MG63 (cell line): ENCODE results near the gene HYAL1. TPM values are rescaled to one million over a fixed set of nuclear protein-coding genes. Genes with fewer than 3 reads are reported as not detected.
"Not testable (repeated sequence)": the region's sequence is repeated elsewhere in the genome, so short reads cannot be mapped to it uniquely, and the experiment has no call there.

ENCODE experiments used
- DNase-seq: peaks from one replicate; pipeline ENCODE4 v3.0.0-alpha.2; 2020
- H3K27me3 ChIP-seq: fragments of 250-450 bp; sonication (Bioruptor Pico); 2 replicates; pipeline ENCODE4 v1.5.1; 2020; ENCODE audit warnings: mild to moderate bottlenecking, moderate library complexity
- H3K36me3 ChIP-seq: fragments of 250-450 bp; sonication (Bioruptor Pico); 2 replicates; pipeline ENCODE4 v1.5.1; 2020; ENCODE audit warnings: mild to moderate bottlenecking, moderate library complexity
- H3K4me3 ChIP-seq: fragments of 250-450 bp; sonication (Bioruptor Pico); 2 replicates; pipeline ENCODE4 v1.5.1; 2020; ENCODE audit warnings: mild to moderate bottlenecking, moderate library complexity
- H3K9me3 ChIP-seq: fragments of 250-450 bp; sonication (Bioruptor Pico); 2 replicates; pipeline ENCODE4 v1.5.1; 2020; ENCODE audit warnings: mild to moderate bottlenecking, moderate library complexity
- total RNA-seq: library from RNA; depleted of rRNA; stranded (reverse); fragments of >200 nt; shearing (Covaris generic); gene quantifications from 2 replicates; pipeline ENCODE4 v1.2.3, GENCODE V29; 2014; ENCODE audit warnings: low replicate concordance

HYAL1 gene
- total RNA-seq, 1 experiment from 2014 or later = 1.4 TPM

DNA sequence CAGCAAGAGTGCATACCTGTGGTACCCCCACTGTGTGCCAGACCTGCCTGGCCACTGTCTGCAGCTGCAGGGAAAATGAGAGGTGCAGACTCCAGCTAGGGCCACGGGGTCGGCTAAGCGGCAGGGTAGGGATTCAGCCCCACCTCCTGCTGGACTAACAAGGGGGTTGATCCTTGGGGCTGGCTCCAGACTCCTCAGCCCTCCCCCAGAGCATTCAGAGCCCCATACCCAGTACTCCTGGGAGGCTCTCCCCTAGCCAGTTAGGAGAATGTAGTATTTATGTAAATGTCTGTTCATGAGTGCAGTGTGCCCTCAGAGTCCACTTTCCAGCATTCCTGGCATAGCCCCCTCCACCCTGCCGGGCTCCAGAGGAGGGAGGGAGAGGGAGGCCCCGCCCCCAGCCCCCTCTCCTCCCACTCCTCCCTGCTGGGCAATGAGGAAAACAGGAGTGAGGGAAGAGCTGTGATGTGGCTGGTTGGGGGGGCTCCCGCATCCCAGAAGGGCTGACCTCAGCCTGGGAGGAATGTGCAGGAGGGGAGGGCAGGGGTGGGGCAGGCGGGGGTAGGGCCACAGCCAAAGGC is 38.9 kb downstream of the HYAL1 start:
- peak; percentile 93 for DNase-seq
- H3K4me3 ChIP-seq = no peak overlapping the region
- no peaks in the 10 kb centered on the region for H3K9me3 ChIP-seq
- no peaks in the 10 kb centered on the region for H3K36me3 ChIP-seq
- H3K27me3 ChIP-seq = no peaks in the 10 kb centered on the region

DNA sequence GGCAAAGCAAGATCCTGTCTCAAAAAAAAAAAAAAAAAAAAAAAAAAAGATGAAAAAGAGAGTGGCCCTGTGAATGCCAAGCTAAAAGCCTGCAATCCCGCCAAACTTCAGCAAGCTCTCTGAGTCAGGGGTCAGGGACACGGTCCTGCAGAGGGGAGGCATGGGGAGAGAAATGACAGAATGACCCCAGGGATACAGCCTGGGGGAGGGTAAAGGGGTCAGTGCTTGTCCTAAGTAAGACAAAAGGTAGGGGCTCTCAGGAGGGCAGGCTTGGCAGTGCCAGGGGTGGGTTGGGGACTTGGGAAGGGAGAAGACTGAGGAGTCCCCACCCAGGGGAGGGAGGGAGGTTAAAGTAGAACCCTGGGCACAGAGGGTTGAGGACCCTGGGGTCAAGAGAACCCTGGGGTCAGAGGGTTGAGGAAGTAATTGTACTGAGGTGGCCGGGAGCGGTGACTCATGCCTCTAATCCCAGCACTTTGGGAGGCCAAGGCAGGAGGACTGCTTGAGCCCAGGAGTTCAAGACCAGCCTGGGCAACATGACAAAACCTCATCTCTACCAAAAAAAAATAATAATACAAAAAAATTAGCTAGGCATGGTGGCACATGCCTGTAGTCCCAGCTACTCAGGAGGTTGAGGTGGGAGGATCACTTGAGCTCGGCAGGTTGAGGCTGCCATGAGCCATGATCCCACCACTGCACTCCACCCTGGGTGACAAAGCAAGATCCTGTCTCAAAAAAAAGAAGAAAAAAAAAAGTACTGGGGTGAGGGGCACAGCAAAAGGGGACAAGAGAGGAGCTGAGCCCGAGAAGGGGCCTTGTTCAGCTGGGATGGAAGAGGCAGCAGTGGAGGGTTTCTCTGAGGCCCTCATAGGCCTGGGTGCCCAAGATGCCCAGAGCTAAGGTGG is 39.6 kb downstream of the HYAL1 start:
- DNase-seq = peak; percentile 72
- H3K4me3 ChIP-seq = no peak overlapping the region
- no peaks in the 10 kb centered on the region for H3K36me3 ChIP-seq
- no peaks in the 10 kb centered on the region for H3K9me3 ChIP-seq
- H3K27me3 ChIP-seq = no peaks in the 10 kb centered on the region

DNA sequence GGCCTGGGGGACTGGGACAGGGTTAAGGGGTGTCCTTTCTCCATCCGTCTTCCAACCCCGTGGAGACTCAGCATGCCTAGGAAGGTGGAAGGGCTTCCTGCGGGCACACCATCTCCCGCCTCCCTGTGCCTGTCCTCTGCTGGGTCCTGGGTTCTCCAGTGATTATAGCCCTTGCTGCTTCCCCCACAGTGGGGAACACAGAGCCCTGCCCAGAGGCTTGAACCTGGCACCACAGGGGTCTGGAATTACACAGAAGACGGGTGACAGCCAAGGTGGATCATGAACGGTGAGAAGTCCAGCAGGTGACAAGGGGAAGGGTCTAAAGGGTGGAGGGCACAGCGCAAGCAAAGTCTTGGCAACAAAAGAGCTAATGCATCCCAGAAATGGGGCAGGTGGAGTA is 40.6 kb downstream of the HYAL1 start:
- DNase-seq = no peak
- no peak overlapping the region for H3K4me3 ChIP-seq
- no peaks in the 10 kb centered on the region for H3K9me3 ChIP-seq
- no peaks in the 10 kb centered on the region; the same call in 1 of the 2 replicates for H3K36me3 ChIP-seq
- no peaks in the 10 kb centered on the region for H3K27me3 ChIP-seq

DNA sequence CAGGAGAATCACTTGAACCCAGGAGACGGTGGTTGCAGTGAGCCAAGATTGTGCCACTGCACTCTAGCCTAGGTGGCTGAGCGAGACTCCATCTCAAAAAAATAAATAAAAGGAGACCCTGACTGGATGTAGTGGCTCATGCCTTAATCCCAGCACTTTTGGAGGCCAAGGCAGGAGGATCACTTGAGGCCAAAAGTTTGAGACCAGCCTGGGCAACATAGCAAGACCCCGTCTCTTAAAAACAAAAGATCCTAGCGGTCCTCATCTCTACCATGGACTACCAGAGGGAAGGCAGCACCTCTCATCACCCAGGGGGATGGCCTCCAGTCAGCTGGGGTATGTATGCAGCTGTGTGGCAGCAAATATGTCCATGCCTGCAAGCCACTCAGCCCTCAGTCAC is 41.2 kb downstream of the HYAL1 start:
- H3K4me3 ChIP-seq, H3K27me3 ChIP-seq, DNase-seq, H3K9me3 ChIP-seq, H3K36me3 ChIP-seq: not testable (repeated sequence)

DNA sequence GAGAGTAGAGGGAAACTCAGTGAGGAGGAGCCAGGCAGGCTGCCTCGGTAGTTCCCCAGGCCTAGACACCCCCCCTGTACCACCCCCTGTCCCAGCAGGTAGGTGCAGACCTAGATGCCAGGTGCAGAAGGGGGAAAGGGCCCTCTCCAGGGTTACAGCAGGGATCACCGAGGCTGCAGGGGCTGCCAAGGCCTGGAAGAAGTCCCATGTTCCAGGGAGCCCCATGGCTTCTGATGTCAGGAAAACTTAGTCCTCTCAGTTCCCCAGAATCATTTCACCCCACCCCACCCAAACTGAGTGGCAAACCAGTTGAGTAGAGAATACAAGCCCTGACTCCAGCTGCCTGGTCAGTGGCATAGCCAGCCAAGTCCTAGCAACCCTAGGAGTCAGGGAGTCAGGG is 41.9 kb downstream of the HYAL1 start:
- no peak for DNase-seq
- Histone ChIP-seq H3K36me3 (peaks cover 7% of the 10 kb centered on the region), H3K27me3 (no peaks in the 10 kb centered on the region), H3K9me3 (no peaks in the 10 kb centered on the region), H3K4me3 (no peak overlapping the region)

DNA sequence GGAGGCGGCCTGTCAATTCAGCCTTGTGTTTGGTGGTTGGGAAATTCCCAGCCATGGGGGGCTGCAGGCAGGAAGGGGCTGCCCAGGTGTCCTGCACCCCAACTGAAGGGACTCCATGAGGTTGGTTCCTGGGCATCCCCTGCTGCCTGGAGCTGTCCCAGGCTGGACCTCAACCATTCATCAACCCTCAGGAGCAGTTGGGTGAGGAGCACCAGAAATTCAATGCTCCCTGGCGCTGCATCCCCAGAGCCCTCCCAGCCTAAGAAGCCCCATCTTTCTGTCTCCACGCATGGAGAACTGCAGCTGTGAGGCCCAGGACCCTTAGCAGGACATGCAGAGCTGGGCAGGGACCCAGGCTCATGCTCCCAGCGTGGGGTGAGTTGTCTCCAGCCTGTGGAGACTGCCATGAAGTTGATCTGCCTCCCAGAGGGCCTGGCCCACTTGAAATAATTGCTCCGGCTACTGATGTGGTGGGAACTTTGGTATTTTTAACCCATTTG is 42.4 kb downstream of the HYAL1 start:
- no peaks in the 10 kb centered on the region for H3K27me3 ChIP-seq
- peak overlapping the region; percentile 54 for H3K4me3 ChIP-seq
- no peak for DNase-seq
- peaks cover 8% of the 10 kb centered on the region for H3K36me3 ChIP-seq
- no peaks in the 10 kb centered on the region for H3K9me3 ChIP-seq

DNA sequence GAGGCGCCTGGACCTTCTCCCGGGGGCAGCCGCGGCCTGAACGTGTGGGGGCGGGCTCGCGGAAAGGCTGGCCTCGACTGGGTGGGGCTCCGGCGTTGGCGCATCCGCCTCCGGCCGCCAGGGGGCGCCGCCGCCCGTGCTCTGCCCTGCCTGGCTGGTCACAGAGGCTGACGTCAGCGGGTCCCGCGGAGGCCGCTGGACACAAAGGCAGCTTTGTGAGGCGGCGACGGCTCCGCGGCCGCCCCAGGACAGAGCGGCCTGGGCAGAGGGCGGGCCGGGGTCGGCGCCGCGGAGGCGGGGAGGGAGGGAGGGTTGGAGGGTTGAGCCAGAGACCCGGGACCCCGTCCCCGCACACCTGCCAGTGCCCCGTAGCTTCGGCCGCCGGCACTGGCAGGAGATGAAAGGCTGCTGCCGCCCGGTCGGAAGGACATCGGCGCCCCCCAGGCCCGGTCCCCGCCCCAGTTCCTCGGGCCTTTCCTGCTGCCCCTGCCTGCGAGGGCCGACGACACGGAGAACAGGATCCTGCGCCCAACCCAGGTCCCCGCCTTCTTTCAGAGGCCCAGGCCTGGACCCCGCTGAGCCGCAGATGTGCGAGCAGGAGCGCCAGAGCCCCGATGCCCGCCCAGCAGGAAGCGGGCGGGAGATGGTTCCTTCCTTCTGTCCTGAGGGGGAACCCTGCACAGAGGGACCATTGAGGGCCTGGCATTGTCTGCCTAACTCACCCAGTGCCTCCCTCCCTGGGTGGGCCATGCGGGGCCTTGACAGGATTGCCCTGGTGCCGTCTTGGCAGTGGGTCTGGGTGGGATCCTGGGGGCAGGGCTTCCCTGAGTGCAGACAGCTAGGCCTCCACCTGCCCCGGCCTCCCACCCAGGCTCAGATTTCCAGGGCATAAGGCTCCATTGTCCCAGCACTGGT is 43.1 kb downstream of the HYAL1 start:
- Histone ChIP-seq H3K36me3 (peaks cover 8% of the 10 kb centered on the region), H3K9me3 (no peaks in the 10 kb centered on the region), H3K4me3 (peak overlapping the region; percentile 54), H3K27me3 (no peaks in the 10 kb centered on the region)
- DNase-seq = peak; percentile 88

DNA sequence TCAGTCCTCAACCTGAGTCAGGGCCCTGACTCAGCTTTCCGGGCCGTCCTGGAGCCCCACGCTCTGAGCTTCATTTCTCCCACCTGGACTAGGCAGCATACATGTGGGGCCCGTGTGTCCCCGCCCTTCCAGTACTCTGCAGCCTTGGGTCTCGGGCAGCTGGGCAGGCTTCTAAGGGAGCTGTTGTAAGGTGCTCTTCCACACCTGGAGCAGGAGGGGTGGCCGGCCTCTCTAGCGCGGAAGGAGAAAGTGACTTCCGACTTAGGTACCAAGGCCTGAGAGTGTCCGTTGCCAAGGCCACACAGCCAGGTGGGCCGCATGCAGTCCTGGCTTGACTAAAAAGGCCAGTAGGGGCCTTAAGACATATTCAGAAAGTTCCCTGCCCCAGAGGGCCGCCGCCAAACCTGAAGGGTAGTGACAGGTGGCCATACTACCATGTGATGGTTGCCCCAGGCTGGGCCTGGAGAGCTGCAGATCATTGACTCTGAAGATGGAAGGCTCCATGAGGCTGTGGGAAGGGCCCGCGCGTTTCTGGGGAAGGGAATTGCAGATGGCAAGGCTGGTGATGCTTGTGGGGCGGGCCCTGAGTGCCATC is 43.8 kb downstream of the HYAL1 start:
- peaks cover 8% of the 10 kb centered on the region for H3K36me3 ChIP-seq
- no peaks in the 10 kb centered on the region for H3K9me3 ChIP-seq
- no peak for DNase-seq
- H3K4me3 ChIP-seq = no peak overlapping the region; the same call in 1 of the 2 replicates
- no peaks in the 10 kb centered on the region for H3K27me3 ChIP-seq

DNA sequence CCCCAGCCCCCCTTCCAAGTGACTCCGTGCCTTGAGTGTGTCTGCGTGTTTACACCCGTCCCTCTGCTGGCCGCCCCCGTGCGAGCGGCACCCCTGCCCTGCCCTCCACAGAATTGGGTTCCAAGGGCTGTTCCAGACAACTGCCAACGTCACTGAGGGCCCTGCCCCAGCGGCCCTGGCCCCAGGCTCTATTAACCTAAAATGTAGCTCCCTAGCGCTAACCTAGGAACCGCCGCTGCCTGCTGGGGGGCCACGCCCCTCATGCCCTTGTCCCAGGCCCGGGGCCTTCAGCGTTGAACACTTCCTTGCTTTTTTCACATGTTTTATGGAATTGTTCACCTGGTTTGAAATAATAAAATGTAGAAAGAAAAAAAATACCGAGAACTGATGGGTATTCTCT is 44.4 kb downstream of the HYAL1 start:
- Histone ChIP-seq H3K4me3 (no peak overlapping the region), H3K9me3 (no peaks in the 10 kb centered on the region), H3K36me3 (peaks cover 8% of the 10 kb centered on the region), H3K27me3 (no peaks in the 10 kb centered on the region)
- DNase-seq = no peak

DNA sequence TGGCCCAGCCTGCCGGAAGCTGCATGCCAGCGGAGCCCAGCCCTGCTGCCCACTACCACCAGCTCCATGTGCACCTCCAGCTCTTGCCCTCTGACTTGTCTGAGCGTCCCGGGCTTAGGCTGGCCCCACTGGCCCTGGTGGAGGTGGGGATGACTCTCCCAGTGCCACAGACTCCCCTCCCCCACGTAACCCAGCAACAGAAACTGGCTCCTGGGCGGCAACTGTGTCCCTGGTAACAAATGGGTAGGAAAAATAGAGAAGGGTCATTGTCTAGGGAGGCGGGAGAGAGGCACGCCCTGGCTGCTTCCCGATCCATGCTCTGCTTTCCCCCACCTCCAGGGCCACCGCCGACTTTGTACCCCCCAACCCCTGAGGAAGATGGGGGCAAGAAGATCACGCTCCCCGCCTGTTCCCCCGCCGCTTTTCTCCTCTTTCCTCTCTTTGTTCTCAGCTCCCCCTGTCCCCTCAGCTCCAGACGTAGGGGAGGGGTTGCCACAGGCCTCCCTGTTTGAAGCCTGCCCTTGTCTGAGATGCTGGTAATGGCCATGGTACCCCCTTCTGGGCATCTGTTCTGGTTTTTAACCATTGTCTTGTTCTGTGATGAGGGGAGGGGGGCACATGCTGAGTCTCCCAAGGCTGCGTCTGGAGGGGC is 45.2 kb downstream of the HYAL1 start:
- no peak for DNase-seq
- no peak overlapping the region for H3K4me3 ChIP-seq
- H3K9me3 ChIP-seq = no peaks in the 10 kb centered on the region
- H3K27me3 ChIP-seq = no peaks in the 10 kb centered on the region
- H3K36me3 ChIP-seq = peaks cover 8% of the 10 kb centered on the region

DNA sequence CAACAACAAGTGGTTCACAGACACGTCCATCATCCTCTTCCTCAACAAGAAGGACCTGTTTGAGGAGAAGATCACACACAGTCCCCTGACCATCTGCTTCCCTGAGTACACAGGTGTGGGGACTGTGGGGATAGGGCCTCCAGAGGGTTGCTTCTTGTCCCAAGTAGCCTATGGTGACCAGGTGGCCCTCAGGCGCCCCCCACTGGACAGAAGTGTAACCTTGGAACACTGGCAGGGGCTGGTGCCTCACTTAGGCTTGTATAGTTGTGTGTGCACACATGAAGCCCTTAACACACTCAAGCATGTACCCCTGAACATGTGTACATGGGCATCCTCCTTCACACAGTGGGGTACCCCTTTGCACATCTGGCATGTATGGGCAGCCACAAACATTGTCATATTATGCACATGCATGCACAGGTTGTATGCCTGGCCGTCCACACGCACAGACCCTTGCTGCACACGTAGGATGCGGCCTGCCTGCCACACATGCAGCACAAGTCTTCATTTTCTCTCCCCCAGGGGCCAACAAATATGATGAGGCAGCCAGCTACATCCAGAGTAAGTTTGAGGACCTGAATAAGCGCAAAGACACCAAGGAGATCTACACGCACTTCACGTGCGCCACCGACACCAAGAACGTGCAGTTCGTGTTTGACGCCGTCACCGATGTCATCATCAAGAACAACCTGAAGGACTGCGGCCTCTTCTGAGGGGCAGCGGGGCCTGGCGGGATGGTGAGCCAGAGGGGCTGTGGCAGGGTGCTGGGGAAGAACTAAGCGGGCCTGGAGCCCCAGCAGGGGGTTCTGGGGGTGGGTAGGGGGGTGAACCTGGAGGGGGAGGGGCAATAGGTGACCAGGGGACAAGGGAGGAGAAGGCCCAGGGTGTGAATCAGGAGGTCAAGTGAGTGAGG is 46.1 kb downstream of the HYAL1 start:
- no peaks in the 10 kb centered on the region for H3K27me3 ChIP-seq
- H3K4me3 ChIP-seq = no peak overlapping the region
- DNase-seq = no peak
- no peaks in the 10 kb centered on the region for H3K9me3 ChIP-seq
- peaks cover 10% of the 10 kb centered on the region for H3K36me3 ChIP-seq

DNA sequence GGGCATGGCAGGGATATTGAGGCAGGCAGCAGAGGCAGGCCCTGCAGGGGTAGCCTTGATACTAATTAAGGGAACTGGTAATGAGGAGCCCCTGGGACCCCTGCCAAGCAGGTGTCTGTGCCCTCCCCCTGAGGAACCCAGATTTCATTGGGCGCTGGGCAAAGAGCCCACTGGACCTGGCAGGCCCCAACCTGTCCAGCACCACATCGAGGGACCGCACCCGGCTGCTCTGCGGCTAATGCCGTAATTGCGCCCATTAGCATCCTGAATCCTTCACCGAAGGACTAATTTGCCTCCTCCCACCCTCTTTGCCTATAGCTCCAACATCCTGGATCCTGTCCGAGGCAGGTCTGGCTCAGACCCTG is 48.1 kb downstream of the HYAL1 start:
- no peaks in the 10 kb centered on the region for H3K9me3 ChIP-seq
- H3K36me3 ChIP-seq = peaks cover 12% of the 10 kb centered on the region
- no peaks in the 10 kb centered on the region for H3K27me3 ChIP-seq
- DNase-seq = no peak
- no peak overlapping the region for H3K4me3 ChIP-seq

DNA sequence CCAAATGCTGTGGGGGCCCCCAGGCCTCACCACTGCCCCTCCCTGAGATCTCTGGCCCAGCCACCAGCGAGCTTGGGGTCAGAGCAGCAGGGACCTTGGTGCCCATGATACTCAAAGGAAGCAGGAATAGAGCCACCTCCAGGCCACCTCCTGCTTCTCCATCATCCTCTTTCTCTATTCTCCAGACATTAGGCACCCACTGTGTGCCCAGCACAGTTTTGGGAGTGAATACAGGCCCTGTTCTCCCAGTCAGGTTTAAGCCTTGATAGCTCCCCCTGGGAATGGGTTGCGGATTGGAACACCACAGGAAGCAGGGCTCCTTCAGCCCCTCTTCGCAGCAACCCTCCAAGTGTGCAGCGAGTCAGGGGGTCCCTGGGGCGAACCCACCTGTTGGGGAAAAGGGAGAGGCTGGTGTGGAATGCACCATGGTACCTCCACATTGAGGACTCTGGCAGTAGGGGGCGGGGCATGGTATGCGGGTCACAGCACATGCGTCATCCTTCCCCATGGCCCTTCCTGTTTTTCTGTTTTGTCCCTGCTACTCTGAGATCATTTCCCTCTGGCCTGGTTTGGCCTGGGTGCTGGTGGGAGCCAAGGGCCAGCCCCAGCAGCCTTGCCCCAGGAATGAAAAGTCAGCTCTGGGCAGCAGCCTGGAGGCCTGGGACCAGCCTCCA is 48.7 kb downstream of the HYAL1 start:
- H3K9me3 ChIP-seq = no peaks in the 10 kb centered on the region
- peaks cover 12% of the 10 kb centered on the region for H3K36me3 ChIP-seq
- no peak overlapping the region for H3K4me3 ChIP-seq
- no peaks in the 10 kb centered on the region for H3K27me3 ChIP-seq
- DNase-seq = no peak

DNA sequence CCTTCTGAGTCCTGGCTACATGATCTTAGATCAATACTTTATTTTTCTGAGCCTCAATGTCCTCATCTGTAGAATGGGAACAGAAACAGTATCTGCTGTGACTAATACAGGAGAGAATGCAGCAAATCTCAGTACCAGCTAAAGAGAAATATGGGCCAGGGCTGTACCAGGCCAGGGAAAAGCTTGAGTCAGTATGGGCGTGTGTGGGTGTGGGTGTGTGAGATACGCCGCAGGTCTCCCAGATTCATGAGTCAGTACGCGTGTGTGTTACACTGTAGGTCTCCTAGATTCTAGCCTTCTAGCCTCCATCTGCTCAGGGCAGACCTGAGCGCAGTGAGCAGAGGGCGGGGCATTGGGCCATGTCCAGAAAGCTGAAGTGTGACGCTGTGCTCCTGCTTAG is 52.2 kb downstream of the HYAL1 start:
- Histone ChIP-seq H3K4me3 (no peak overlapping the region), H3K9me3 (no peaks in the 10 kb centered on the region), H3K27me3 (no peaks in the 10 kb centered on the region), H3K36me3 (peaks cover 10% of the 10 kb centered on the region)
- peak; percentile 64 for DNase-seq

DNA sequence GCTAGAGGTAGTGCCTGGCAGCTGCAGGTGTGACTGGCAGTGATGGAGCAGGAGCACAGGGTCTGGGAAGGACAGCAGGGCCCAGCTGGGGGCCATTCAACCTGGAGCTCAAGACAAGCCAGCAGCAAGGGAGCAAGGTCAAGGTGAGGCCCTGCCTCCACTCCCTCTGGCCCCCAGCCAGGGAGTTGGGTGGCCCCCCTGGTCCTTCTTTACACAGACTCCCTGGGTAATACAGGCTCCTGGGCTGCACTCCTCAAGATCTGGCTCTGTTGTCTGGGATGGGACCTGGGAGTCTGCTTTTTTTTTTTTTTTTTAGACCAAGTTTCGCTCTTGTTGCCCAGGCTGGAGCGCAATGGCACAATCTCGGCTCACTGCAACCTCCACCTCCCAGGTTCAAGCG is 52.9 kb downstream of the HYAL1 start:
- no peaks in the 10 kb centered on the region for H3K9me3 ChIP-seq
- no peaks in the 10 kb centered on the region for H3K27me3 ChIP-seq
- H3K36me3 ChIP-seq = peaks cover 10% of the 10 kb centered on the region
- no peak for DNase-seq
- H3K4me3 ChIP-seq = no peak overlapping the region
